GF-D8 (cell line): ENCODE results near the gene PLVAP.
"Not testable (repeated sequence)": the region's sequence is repeated elsewhere in the genome, so short reads cannot be mapped to it uniquely, and the experiment has no call there.

Experiments used
- DNase-seq: peaks from one replicate; lab custom pipeline; 2025; lab: John Stamatoyannopoulos, UW

The PLVAP gene

GRCh38 chr19:17398902-17399527 is 21.9 kb upstream of the PLVAP start:
- no peak for DNase-seq

- DNase-seq: peak; percentile 66
Measured at GRCh38 chr19:17394891-17395415, 17.8 kb upstream of the PLVAP start.

- DNase-seq: no peak
Measured at GRCh38 chr19:17393914-17394313, 16.8 kb upstream of the PLVAP start, which contains the start of gene CCDC194. TSS of gene CCDC194 (minus strand) at chr19:17394196. CDS start at chr19:17394158, 38 bp downstream.

- DNase-seq: no peak
Measured at GRCh38 chr19:17393002-17393401, 15.9 kb upstream of the PLVAP start.

- DNase-seq: peak; percentile 59
Measured at GRCh38 chr19:17391371-17392151, 14.4 kb upstream of the PLVAP start.

- peak; percentile 56 for DNase-seq
Measured at GRCh38 chr19:17390665-17391370, 13.7 kb upstream of the PLVAP start.

GRCh38 chr19:17389957-17390664 is 13.0 kb upstream of the PLVAP start:
- no peak for DNase-seq

- DNase-seq: no peak
Measured at GRCh38 chr19:17389288-17389687, 12.1 kb upstream of the PLVAP start.

- DNase-seq: no peak
Measured at GRCh38 chr19:17385878-17386611, 8.9 kb upstream of the PLVAP start.

- DNase-seq: no peak
Measured at GRCh38 chr19:17380426-17381138, 3.4 kb upstream of the PLVAP start.

- no peak for DNase-seq
Measured at GRCh38 chr19:17379221-17379631, 2.1 kb upstream of the PLVAP start.

GRCh38 chr19:17378271-17378670 is 1.1 kb upstream of the PLVAP start:
- DNase-seq: no peak

GRCh38 chr19:17370026-17370587 is 7.0 kb downstream of the PLVAP start:
- peak; percentile 81 for DNase-seq

GRCh38 chr19:17365361-17365760 is 11.8 kb downstream of the PLVAP start:
- DNase-seq: no peak

- not testable (repeated sequence) for DNase-seq
Measured at GRCh38 chr19:17363852-17364605, 13.1 kb downstream of the PLVAP start.

- DNase-seq: no peak
Measured at GRCh38 chr19:17359905-17360800, 17.0 kb downstream of the PLVAP start.

- DNase-seq: no peak
Measured at GRCh38 chr19:17358395-17358794, 18.7 kb downstream of the PLVAP start.

GRCh38 chr19:17357724-17358123 is 19.4 kb downstream of the PLVAP start:
- no peak for DNase-seq
